ENCODE results near the gene KIF13A.

GRCh38 chr6:17986656-17987446 lies 584 bp downstream of the KIF13A start:
- TF ChIP-seq FOXK1 (CRISPR knock-in tag; IDR thresholded peaks at IDR 0.05; ENCODE audit: borderline replicate concordance) (peak; percentile 48; the same call in 1 of the 2 replicates), CTCF (IDR thresholded peaks at IDR 0.05 in 2 of 3, conservative IDR thresholded peaks at IDR 0.05 in 1 of 3; ENCODE audit: insufficient read depth in 2 of 3, low read depth in 1 of 3, low read length in 3 of 3) (no peak), RBM25 (IDR thresholded peaks at IDR 0.05; ENCODE audit: low read depth, low read length, severe bottlenecking) (peak; percentile 41), MAX (CRISPR knock-in tag; IDR thresholded peaks at IDR 0.05) (no peak), KAT8 (IDR thresholded peaks at IDR 0.05; ENCODE audit: low read depth) (no peak), JUN (IDR thresholded peaks at IDR 0.05; ENCODE audit: borderline replicate concordance, low read depth, low read length) (no peak), JUN (CRISPR knock-in tag; IDR thresholded peaks at IDR 0.05; ENCODE audit: borderline replicate concordance) (no peak), RAD21 (CRISPR knock-in tag; conservative IDR thresholded peaks at IDR 0.05 in 1 of 2, IDR thresholded peaks at IDR 0.05 in 1 of 2) (no peak), ZNF232 (CRISPR knock-in tag; IDR thresholded peaks at IDR 0.05) (0 out of 2 replicates have a peak, but pooled peaks have one; percentile 51), SMARCA5 (IDR thresholded peaks at IDR 0.05) (peak; percentile 75), SAFB2 (IDR thresholded peaks at IDR 0.05; ENCODE audit: borderline replicate concordance, low read depth, low read length, severe bottlenecking) (no peak), RFX7 (CRISPR knock-in tag; IDR thresholded peaks at IDR 0.05) (no peak), GMEB1 (CRISPR knock-in tag; IDR thresholded peaks at IDR 0.05) (no peak), NCOA2 (IDR thresholded peaks at IDR 0.05; ENCODE audit: partially characterized antibody in 2 of 2) (no peak)
